ENCODE measurements around the gene LRWD1.
"Not testable (repeated sequence)": the region's sequence is repeated elsewhere in the genome, so short reads cannot be mapped to it uniquely, and the experiment has no call there.

LRWD1 gene

DNA sequence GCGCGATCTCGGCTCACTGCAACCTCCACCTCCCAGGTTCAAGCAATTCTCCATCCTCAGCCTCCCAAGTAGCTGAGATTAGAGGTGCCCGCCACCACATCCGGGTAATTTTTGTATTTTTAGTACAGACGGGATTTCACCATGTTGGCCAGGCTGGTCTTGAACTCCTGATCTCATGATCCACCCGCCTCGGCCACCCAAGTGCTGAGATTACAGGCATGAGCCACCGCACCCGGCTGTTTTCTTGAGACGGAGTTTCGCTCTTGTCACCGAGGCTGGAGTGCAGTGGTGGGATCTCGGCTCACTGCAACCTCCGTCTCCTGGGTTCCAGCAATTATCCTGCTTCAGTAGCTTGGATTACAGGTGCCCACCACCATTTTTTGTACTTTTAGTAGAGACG lies 33.5 kb downstream of the LRWD1 start:
- not testable (repeated sequence) for DNase-seq

- DNase-seq = not testable (repeated sequence)
These were observed 38.4 kb downstream of the LRWD1 start for GRCh38 chr7:102503141-102503540.

GRCh38 chr7:102505298-102506185 lies 40.8 kb downstream of the LRWD1 start:
- DNase-seq = not testable (repeated sequence)

DNA sequence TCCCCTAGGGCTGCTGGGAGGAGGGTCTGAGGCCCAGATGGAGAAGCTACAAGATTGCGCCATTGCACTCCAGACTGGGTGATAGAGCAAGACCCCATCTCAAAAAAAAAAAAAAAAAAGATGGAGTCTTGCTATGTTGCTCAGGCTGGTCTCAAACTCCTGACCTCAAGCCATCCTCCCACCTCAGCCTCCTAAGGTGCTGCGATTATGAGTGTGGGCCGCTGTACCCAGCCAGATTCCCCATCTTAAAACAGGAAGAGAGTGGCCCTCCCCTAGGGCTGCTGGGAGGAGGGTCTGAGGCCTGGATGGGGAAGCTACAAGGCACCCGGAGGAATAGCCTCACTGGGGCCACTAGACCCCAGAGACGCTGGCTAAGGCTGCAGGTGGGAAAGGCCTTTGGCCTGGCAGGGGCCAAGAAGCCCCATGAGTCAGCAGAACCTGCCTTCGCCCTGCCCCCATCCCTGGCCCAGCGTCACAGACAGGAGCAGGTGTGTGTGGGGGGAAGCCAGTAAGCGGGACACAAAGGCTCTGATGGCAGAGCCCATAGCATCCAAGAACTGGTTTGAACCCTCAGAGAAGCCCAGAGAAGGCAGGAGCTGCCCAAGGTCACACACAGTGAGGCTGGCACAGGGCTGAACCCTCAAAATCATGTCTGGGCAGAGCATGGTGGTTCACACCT lies 42.8 kb downstream of the LRWD1 start:
- DNase-seq = not testable (repeated sequence)

DNA sequence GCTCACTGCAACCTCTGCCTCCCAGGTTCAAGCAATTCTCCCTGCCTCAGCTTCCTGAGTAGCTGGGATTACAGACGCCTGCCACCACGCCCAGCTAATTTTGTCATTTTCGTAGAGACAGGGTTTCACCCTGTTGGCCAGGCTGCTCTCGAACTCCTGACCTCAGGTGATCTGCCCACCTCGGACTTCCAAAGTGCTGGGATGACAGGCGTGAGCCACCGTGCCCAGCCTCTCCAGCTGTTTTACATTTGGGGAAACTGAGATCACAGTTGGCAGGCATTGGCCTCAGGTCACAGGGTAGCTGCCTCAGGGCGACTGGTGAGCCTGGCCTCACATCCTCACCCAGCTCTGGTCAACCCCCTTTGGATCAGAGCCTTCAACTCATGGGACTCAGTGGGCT lies 45.8 kb downstream of the LRWD1 start:
- DNase-seq = not testable (repeated sequence)

GRCh38 chr7:102511860-102512522 lies 47.2 kb downstream of the LRWD1 start:
- DNase-seq = not testable (repeated sequence)

- not testable (repeated sequence) for DNase-seq
These were observed 47.9 kb downstream of the LRWD1 start for GRCh38 chr7:102512642-102513221.

GRCh38 chr7:102514881-102515721 lies 50.3 kb downstream of the LRWD1 start:
- DNase-seq = not testable (repeated sequence)

GRCh38 chr7:102515889-102516288 lies 51.1 kb downstream of the LRWD1 start:
- not testable (repeated sequence) for DNase-seq

DNA sequence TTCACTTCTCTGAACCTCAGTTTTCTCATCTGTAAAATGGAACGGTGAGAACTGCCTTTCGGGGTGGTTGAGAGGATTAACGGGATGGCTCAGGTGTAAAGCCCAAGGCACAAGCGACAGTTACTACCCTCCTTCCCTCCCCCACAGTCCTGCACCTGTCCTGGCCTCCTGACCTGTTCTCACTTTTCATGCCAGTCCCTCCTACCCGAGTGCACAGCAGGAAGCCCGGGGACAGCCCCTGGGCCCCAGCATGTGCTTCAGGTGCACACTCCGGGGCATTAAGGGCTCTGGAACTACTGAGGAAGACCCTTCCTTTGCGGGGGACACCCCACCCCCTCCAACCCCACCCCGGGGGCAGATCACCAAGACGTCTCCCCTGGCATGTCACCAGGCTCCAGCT lies 52.2 kb downstream of the LRWD1 start:
- not testable (repeated sequence) for DNase-seq

DNA sequence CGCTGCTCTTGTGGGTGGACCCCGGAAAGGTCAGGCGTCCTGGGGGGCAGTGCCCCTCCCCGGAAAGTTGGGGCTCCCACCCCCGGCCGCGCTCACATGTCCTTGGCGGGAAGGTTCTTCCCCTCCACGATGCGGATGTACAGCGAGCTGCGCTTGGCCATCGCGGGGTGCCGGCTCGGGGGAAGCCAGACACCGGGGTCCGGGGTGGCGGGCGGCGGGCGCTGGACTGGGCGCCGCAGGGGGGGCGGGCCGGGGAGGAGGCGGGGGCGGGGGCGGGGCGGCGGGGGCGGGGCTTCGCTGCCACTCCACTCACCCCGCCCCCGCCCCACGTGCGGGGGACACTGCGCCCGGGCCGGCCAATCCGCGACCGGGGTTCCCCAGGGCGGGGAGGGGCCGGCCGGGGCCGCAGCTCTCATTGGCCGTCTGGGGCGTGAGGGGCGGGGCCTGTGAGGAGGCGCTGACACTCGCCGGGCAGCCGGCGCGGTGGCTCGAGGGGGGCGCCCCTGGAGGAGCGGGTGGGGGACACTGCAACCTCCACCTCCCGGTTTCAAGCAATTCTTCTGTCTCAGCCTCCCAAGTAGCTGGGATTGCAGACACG lies 52.9 kb downstream of the LRWD1 start, which contains the start of gene RASA4B:
RASA4B (minus strand) TSS at position 228 of the 598 bp plus-strand sequence; CDS start at position 161, 67 bp downstream.
- DNase-seq = not testable (repeated sequence)

- DNase-seq = not testable (repeated sequence)
These were observed 56.0 kb downstream of the LRWD1 start for GRCh38 chr7:102520797-102521196.
